ENCODE data around the gene CCDC102A. TPM values are rescaled to one million over a fixed set of nuclear protein-coding genes. Genes with fewer than 3 reads are reported as not detected.

The CCDC102A gene
- total RNA-seq, 1 experiment from 2014 or later = 4.5 TPM

- DNase-seq (ENCODE audit: low read depth, low spot score) = no peak
- Histone ChIP-seq H3K79me2 (ENCODE audit: insufficient read depth, low read length) (no peaks in the 10 kb centered on the region), H2AFZ (ENCODE audit: low read depth, low read length, poor library complexity, severe bottlenecking) (no peak overlapping the region), H3K9me3 (ENCODE audit: control insufficient read depth in 1 of 2, insufficient read depth in 1 of 2, low read depth in 1 of 2, low read length in 2 of 2) (no peaks in the 10 kb centered on the region), H3K4me3 (replicated peaks in 1 of 2; ENCODE audit: low read depth in 1 of 2, low read length in 2 of 2) (no peak overlapping the region), H3K9ac (ENCODE audit: low read length) (no peak overlapping the region), H3K4me1 (ENCODE audit: control insufficient read depth in 1 of 2, insufficient read depth in 2 of 2, low read length in 2 of 2) (peaks cover 4 to 24% of the 10 kb centered on the region in 2 experiments; a peak in 3 of 4 replicates), H3K27ac (ENCODE audit: low read depth, low read length) (no peak overlapping the region), H3K36me3 (ENCODE audit: control insufficient read depth in 1 of 2, insufficient read depth in 2 of 2, low read length in 2 of 2) (no peaks in the 10 kb centered on the region), H3K27me3 (ENCODE audit: insufficient read depth, low read length) (no peaks in the 10 kb centered on the region), H3K9me2 (ENCODE audit: insufficient read depth) (no peaks in the 10 kb centered on the region), H4K20me1 (ENCODE audit: insufficient read depth) (no peaks in the 10 kb centered on the region), H3K4me2 (ENCODE audit: low read length) (no peak overlapping the region)
- BruUV-seq (replicated peaks) = no TSS peak
- intact Hi-C loops (cut with micrococcal nuclease) = no loop called here
- no peak for ATAC-seq
- POLR2A ChIA-PET = no interaction called here
- TF ChIP-seq POLR2AphosphoS5 (IDR thresholded peaks at IDR 0.05; ENCODE audit: low read depth, low read length) = no peak
- no peak for TF ChIP-seq RAD21 (IDR thresholded peaks at IDR 0.05; ENCODE audit: low read depth)
- no peak for TF ChIP-seq EZH2 (IDR thresholded peaks at IDR 0.05)
- TF ChIP-seq CBX3 (IDR thresholded peaks at IDR 0.05; ENCODE audit: low read depth) = no peak
- TF ChIP-seq, protein P1, sequence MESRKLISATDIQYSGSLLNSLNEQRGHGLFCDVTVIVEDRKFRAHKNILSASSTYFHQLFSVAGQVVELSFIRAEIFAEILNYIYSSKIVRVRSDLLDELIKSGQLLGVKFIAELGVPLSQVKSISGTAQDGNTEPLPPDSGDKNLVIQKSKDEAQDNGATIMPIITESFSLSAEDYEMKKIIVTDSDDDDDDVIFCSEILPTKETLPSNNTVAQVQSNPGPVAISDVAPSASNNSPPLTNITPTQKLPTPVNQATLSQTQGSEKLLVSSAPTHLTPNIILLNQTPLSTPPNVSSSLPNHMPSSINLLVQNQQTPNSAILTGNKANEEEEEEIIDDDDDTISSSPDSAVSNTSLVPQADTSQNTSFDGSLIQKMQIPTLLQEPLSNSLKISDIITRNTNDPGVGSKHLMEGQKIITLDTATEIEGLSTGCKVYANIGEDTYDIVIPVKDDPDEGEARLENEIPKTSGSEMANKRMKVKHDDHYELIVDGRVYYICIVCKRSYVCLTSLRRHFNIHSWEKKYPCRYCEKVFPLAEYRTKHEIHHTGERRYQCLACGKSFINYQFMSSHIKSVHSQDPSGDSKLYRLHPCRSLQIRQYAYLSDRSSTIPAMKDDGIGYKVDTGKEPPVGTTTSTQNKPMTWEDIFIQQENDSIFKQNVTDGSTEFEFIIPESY (IDR thresholded peaks at IDR 0.05; ENCODE audit: extremely low read depth, insufficient replicate concordance, low read length) = no peak
- no peak for TF ChIP-seq YY1 (IDR thresholded peaks at IDR 0.05; ENCODE audit: extremely low read depth, insufficient replicate concordance, low read depth, low read length)
- CTCF ChIA-PET = no interaction called here
- RAD21 ChIA-PET (ENCODE audit: low non-redundant PET in 1 of 2, low total read pairs in 2 of 2, uncharacterized antibody in 2 of 2, unreplicated experiment in 2 of 2) = no interaction called here
Observed at GRCh38 chr16:57567691-57568090, 31.3 kb upstream of the CCDC102A start.

DNA sequence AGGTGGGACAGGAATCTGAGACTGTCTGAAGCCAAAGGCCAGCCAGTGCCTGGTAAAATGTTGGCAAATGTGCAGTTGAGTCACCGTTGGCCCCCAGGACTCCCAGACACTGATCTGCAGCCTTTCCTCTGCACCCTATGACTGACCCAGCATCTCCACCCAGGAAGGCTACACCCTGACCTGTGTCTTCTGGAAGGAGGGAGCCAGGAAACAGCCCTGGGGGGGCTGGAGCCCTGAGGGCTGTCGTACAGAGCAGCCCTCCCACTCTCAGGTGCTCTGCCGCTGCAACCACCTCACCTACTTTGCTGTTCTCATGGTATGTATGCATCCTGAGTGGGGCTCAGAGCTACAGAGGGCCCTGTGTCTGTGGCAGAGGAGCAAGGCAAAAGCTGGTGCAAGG lies 30.1 kb upstream of the CCDC102A start:
- no peaks in the 10 kb centered on the region for H4K20me1 ChIP-seq (ENCODE audit: insufficient read depth)
- H2AFZ ChIP-seq (ENCODE audit: low read depth, low read length, poor library complexity, severe bottlenecking) = no peak overlapping the region
- no TSS peak for BruUV-seq (replicated peaks)
- no peak overlapping the region for H3K4me3 ChIP-seq (replicated peaks in 1 of 2; ENCODE audit: low read depth in 1 of 2, low read length in 2 of 2)
- intact Hi-C loops (cut with micrococcal nuclease) = no loop called here
- no peak overlapping the region for H3K27ac ChIP-seq (ENCODE audit: low read depth, low read length)
- CTCF ChIA-PET = no interaction called here
- DNase-seq (ENCODE audit: low read depth, low spot score) = no peak
- no peak overlapping the region for H3K4me2 ChIP-seq (ENCODE audit: low read length)
- H3K9me3 ChIP-seq (ENCODE audit: control insufficient read depth in 1 of 2, insufficient read depth in 1 of 2, low read depth in 1 of 2, low read length in 2 of 2) = no peaks in the 10 kb centered on the region
- H3K27me3 ChIP-seq (ENCODE audit: insufficient read depth, low read length) = no peaks in the 10 kb centered on the region
- RAD21 ChIA-PET (ENCODE audit: low non-redundant PET in 1 of 2, low total read pairs in 2 of 2, uncharacterized antibody in 2 of 2, unreplicated experiment in 2 of 2) = no interaction called here
- no peaks in the 10 kb centered on the region for H3K9me2 ChIP-seq (ENCODE audit: insufficient read depth)
- no peaks in the 10 kb centered on the region for H3K36me3 ChIP-seq (ENCODE audit: control insufficient read depth in 1 of 2, insufficient read depth in 2 of 2, low read length in 2 of 2)
- no peak for ATAC-seq
- no peaks in the 10 kb centered on the region for H3K79me2 ChIP-seq (ENCODE audit: insufficient read depth, low read length)
- POLR2A ChIA-PET = no interaction called here
- H3K9ac ChIP-seq (ENCODE audit: low read length) = no peak overlapping the region
- peaks cover 4 to 25% of the 10 kb centered on the region in 2 experiments; a peak in 3 of 4 replicates for H3K4me1 ChIP-seq (ENCODE audit: control insufficient read depth in 1 of 2, insufficient read depth in 2 of 2, low read length in 2 of 2)
- TF ChIP-seq FOSL1 (IDR thresholded peaks at IDR 0.05; ENCODE audit: low read depth) = no peak
- no peak for TF ChIP-seq ZNF274 (IDR thresholded peaks at IDR 0.05; ENCODE audit: low read depth, low read length)
- TF ChIP-seq REST (IDR thresholded peaks at IDR 0.05; ENCODE audit: low read depth) = no peak
- TF ChIP-seq ELF1 (IDR thresholded peaks at IDR 0.05; ENCODE audit: borderline replicate concordance, low read depth) = no peak
- no peak for TF ChIP-seq EZH2 (IDR thresholded peaks at IDR 0.05)
- no peak for TF ChIP-seq YY1 (IDR thresholded peaks at IDR 0.05; ENCODE audit: extremely low read depth, insufficient replicate concordance, low read depth, low read length)
- no peak for TF ChIP-seq RAD21 (IDR thresholded peaks at IDR 0.05; ENCODE audit: low read depth)
- TF ChIP-seq, protein P2, sequence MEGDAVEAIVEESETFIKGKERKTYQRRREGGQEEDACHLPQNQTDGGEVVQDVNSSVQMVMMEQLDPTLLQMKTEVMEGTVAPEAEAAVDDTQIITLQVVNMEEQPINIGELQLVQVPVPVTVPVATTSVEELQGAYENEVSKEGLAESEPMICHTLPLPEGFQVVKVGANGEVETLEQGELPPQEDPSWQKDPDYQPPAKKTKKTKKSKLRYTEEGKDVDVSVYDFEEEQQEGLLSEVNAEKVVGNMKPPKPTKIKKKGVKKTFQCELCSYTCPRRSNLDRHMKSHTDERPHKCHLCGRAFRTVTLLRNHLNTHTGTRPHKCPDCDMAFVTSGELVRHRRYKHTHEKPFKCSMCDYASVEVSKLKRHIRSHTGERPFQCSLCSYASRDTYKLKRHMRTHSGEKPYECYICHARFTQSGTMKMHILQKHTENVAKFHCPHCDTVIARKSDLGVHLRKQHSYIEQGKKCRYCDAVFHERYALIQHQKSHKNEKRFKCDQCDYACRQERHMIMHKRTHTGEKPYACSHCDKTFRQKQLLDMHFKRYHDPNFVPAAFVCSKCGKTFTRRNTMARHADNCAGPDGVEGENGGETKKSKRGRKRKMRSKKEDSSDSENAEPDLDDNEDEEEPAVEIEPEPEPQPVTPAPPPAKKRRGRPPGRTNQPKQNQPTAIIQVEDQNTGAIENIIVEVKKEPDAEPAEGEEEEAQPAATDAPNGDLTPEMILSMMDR (IDR thresholded peaks at IDR 0.05 in 2 of 3, conservative IDR thresholded peaks at IDR 0.05 in 1 of 3; ENCODE audit: borderline replicate concordance in 1 of 3, insufficient read depth in 1 of 3, low read depth in 2 of 3, low read length in 2 of 3) = no peak
- no peak for TF ChIP-seq TCF7L2 (IDR thresholded peaks at IDR 0.05; ENCODE audit: borderline replicate concordance, extremely low read depth, insufficient read depth, insufficient read length)

Data from HCT116 (cell line).